Astrocyte (in vitro differentiated cells and primary cell): ENCODE results near the gene UROC1. TPM values are rescaled to one million over a fixed set of nuclear protein-coding genes. Genes with fewer than 3 reads are reported as not detected.

ENCODE experiments used
- DNase-seq: peaks from one replicate; pipeline ENCODE4 v3.0.0-alpha.2; 2010; ENCODE audit warnings: low read depth
- FAIRE-seq: peaks from 2 replicates; lab custom pipeline; 2011; peaks lifted over from hg19 to GRCh38; lab: Jason Lieb, UNC
- H2AFZ ChIP-seq: 2 replicates; pipeline ENCODE4 v1.6.0; 2012; ENCODE audit warnings: low read depth, low read length, inconsistent platforms
- H3K27ac ChIP-seq: 2 replicates; pipeline ENCODE4 v1.5.1; 2011; ENCODE audit warnings: low read depth, low read length, inconsistent platforms
- H3K27me3 ChIP-seq: 2 replicates; pipeline ENCODE4 v1.6.0; 2011; ENCODE audit warnings: low read length, inconsistent platforms; ENCODE audit not compliant: insufficient read depth
- H3K36me3 ChIP-seq: 2 replicates; pipeline ENCODE4 v1.5.1; 2011; ENCODE audit warnings: low read length, inconsistent platforms; ENCODE audit not compliant: insufficient read depth
- H3K4me1 ChIP-seq: 2 replicates; pipeline ENCODE4 v1.5.1; 2011; ENCODE audit warnings: low read length, inconsistent platforms; ENCODE audit not compliant: insufficient read depth
- H3K4me2 ChIP-seq: 2 replicates; pipeline ENCODE4 v1.6.0; 2012; ENCODE audit warnings: low read length, inconsistent platforms
- H3K4me3 ChIP-seq: 2 replicates; pipeline ENCODE4 v1.5.1; 2011; ENCODE audit warnings: low read depth, mild to moderate bottlenecking, low read length, inconsistent platforms; ENCODE audit not compliant: insufficient read depth
- H3K79me2 ChIP-seq: 2 replicates; pipeline ENCODE4 v1.6.0; 2012; ENCODE audit warnings: mild to moderate bottlenecking, low read length, inconsistent platforms; ENCODE audit not compliant: insufficient read depth
- H3K9ac ChIP-seq: 2 replicates; pipeline ENCODE4 v1.6.0; 2012; ENCODE audit warnings: mild to moderate bottlenecking, low read length, inconsistent platforms
- H3K9me3 ChIP-seq: 2 replicates; pipeline ENCODE4 v1.5.1; 2012; ENCODE audit warnings: low read depth, mild to moderate bottlenecking, low read length, inconsistent platforms; ENCODE audit not compliant: insufficient read depth
- H4K20me1 ChIP-seq: 2 replicates; pipeline ENCODE4 v1.6.0; 2012; ENCODE audit warnings: low read length, inconsistent platforms; ENCODE audit not compliant: insufficient read depth
- H3K27ac Mint-ChIP-seq: one replicate; pipeline ENCODE4 v1.8.0; 2021; ENCODE audit warnings: mild to moderate bottlenecking, mixed read lengths; ENCODE audit not compliant: unreplicated experiment
- H3K27me3 Mint-ChIP-seq: one replicate; pipeline ENCODE4 v1.8.0; 2021; ENCODE audit warnings: low read depth, mixed read lengths; ENCODE audit not compliant: unreplicated experiment
- H3K36me3 Mint-ChIP-seq: one replicate; pipeline ENCODE4 v1.8.0; 2021; ENCODE audit warnings: low read depth, mixed read lengths; ENCODE audit not compliant: unreplicated experiment
- H3K4me1 Mint-ChIP-seq: one replicate; pipeline ENCODE4 v1.8.0; 2021; ENCODE audit warnings: low read depth, mixed read lengths; ENCODE audit not compliant: unreplicated experiment
- H3K4me3 Mint-ChIP-seq: one replicate; pipeline ENCODE4 v1.8.0; 2021; ENCODE audit warnings: mild to moderate bottlenecking, moderate library complexity, mixed read lengths; ENCODE audit not compliant: unreplicated experiment
- H3K9me3 Mint-ChIP-seq: one replicate; pipeline ENCODE4 v1.8.0; 2021; ENCODE audit warnings: mild to moderate bottlenecking, mixed read lengths; ENCODE audit not compliant: unreplicated experiment
- EZH2 ChIP-seq: IDR thresholded peaks from 2 replicates; pipeline ENCODE4 v1.6.1; 2012; ENCODE audit warnings: mild to moderate bottlenecking, low read length, inconsistent platforms; ENCODE audit not compliant: insufficient read depth
- total RNA-seq: library from RNA; stranded (reverse); gene quantifications from 2 replicates; pipeline ENCODE4 v1.2.1, GENCODE V29; 2021
- TF ChIP-seq, protein P1 (sequence below): IDR thresholded peaks from 2 replicates; pipeline ENCODE4 v1.5.1; 2011; ENCODE audit warnings: low read depth, mild to moderate bottlenecking, inconsistent platforms, low read length, moderate library complexity; ENCODE audit not compliant: insufficient read depth

Gene UROC1
- total RNA-seq, 1 donor from 2014 or later: not detected

DNA sequence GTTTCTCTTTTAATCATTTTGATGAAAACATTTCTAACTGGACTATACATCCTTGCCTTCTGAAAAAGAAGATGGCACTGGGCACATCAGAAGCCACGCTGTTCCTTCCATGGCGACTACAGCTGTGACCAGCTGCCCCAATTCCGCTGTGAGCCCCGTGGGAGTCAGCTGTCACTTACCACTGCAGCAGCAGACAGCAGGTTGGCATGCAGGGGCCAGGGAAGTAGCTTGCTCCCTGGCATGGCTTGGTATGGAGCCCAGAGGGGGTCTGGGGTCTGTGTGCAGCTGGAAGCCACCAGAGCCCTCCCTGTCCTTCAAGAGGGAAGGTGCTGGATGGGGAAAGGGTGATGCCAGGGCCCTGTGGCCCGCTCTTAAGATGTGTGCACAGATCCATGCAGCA is 37.4 kb downstream of the UROC1 start:
- Histone ChIP-seq H3K27ac (no peak overlapping the region), H3K36me3 (no peaks in the 10 kb centered on the region), H3K9ac (no peak overlapping the region), H3K9me3 (no peaks in the 10 kb centered on the region), H4K20me1 (no peaks in the 10 kb centered on the region), H3K4me3 (no peak overlapping the region), H3K79me2 (no peaks in the 10 kb centered on the region), H3K4me2 (no peak overlapping the region), H3K27me3 (peaks cover 2% of the 10 kb centered on the region), H3K4me1 (peaks cover 5% of the 10 kb centered on the region), H2AFZ (no peak overlapping the region)
- H3K4me3 Mint-ChIP-seq: no peak overlapping the region
- FAIRE-seq: no peak
- peaks cover 27% of the 10 kb centered on the region for H3K27me3 Mint-ChIP-seq
- no peak for TF ChIP-seq EZH2
- TF ChIP-seq, protein P1, sequence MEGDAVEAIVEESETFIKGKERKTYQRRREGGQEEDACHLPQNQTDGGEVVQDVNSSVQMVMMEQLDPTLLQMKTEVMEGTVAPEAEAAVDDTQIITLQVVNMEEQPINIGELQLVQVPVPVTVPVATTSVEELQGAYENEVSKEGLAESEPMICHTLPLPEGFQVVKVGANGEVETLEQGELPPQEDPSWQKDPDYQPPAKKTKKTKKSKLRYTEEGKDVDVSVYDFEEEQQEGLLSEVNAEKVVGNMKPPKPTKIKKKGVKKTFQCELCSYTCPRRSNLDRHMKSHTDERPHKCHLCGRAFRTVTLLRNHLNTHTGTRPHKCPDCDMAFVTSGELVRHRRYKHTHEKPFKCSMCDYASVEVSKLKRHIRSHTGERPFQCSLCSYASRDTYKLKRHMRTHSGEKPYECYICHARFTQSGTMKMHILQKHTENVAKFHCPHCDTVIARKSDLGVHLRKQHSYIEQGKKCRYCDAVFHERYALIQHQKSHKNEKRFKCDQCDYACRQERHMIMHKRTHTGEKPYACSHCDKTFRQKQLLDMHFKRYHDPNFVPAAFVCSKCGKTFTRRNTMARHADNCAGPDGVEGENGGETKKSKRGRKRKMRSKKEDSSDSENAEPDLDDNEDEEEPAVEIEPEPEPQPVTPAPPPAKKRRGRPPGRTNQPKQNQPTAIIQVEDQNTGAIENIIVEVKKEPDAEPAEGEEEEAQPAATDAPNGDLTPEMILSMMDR: no peak
- H3K9me3 Mint-ChIP-seq: no peaks in the 10 kb centered on the region
- H3K4me1 Mint-ChIP-seq: peaks cover 5% of the 10 kb centered on the region
- no peaks in the 10 kb centered on the region for H3K36me3 Mint-ChIP-seq
- DNase-seq: no peak
- no peak overlapping the region for H3K27ac Mint-ChIP-seq

- H3K4me3 ChIP-seq: no peak overlapping the region
- no peaks in the 10 kb centered on the region for H3K36me3 ChIP-seq
- no peak overlapping the region for H2AFZ ChIP-seq
- H3K36me3 Mint-ChIP-seq: no peaks in the 10 kb centered on the region
- DNase-seq (no peak), FAIRE-seq (no peak)
- H3K9me3 Mint-ChIP-seq: no peaks in the 10 kb centered on the region
- peaks cover 27% of the 10 kb centered on the region for H3K27me3 Mint-ChIP-seq
- no peak overlapping the region for H3K27ac ChIP-seq
- H3K4me2 ChIP-seq: no peak overlapping the region
- H3K4me1 Mint-ChIP-seq: peaks cover 5% of the 10 kb centered on the region
- peaks cover 2% of the 10 kb centered on the region for H3K27me3 ChIP-seq
- peaks cover 5% of the 10 kb centered on the region for H3K79me2 ChIP-seq
- H3K4me3 Mint-ChIP-seq: no peak overlapping the region
- H3K27ac Mint-ChIP-seq: no peak overlapping the region
- H4K20me1 ChIP-seq: peaks cover 5% of the 10 kb centered on the region
- TF ChIP-seq EZH2: no peak
- TF ChIP-seq, protein P1: no peak
- peaks cover 9% of the 10 kb centered on the region for H3K4me1 ChIP-seq
- H3K9me3 ChIP-seq: no peaks in the 10 kb centered on the region
- no peak overlapping the region for H3K9ac ChIP-seq
Measured at GRCh38 chr3:126479642-126480041, 37.9 kb downstream of the UROC1 start.

DNA sequence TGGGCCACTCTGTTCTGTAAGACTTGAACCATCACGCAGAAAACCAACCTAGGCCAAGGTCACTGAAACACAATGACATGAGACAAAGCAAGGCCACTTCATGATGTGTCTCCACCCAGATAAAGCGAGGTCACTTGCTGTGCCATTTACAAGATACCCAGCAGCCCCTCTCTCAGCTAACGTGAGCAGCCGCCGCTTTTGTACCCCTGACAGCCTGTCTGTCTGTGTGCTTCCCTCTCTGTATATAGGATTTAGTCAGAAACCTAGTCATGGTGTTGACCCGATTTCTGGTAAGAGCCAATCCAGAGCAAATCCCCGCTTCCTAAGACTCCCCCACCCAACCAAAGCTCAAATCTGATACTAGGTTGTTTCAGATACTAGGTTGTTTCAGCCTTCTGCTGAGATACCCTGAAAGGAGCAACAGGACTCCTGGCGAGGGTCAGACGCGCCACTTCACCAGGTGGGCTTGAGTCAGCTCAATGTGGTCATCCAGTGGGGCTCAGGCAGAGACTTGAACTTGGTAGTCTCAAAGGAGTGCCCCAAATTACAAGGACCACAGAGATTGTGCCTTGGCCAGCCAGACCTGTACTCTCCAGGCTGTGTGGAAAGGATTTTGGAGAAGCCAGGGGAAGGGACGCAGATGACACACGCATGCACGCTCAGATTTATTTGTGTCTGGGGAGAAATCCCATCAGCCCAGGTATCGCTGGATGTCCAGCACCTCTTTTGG is 38.8 kb downstream of the UROC1 start:
- FAIRE-seq: no peak
- H3K27me3 ChIP-seq: no peaks in the 10 kb centered on the region
- no peak overlapping the region for H3K27ac ChIP-seq
- Mint-ChIP-seq H3K4me3 (no peak overlapping the region), H3K9me3 (peaks cover 2% of the 10 kb centered on the region), H3K36me3 (no peaks in the 10 kb centered on the region), H3K4me1 (peaks cover 9% of the 10 kb centered on the region), H3K27me3 (peaks cover 27% of the 10 kb centered on the region), H3K27ac (no peak overlapping the region)
- no peak overlapping the region for H3K4me3 ChIP-seq
- no peak overlapping the region for H3K4me2 ChIP-seq
- H3K9ac ChIP-seq: no peak overlapping the region
- TF ChIP-seq EZH2: no peak
- TF ChIP-seq, protein P1: no peak
- H3K36me3 ChIP-seq: no peaks in the 10 kb centered on the region
- H4K20me1 ChIP-seq: peaks cover 13% of the 10 kb centered on the region
- no peak overlapping the region for H2AFZ ChIP-seq
- peaks cover 15% of the 10 kb centered on the region for H3K4me1 ChIP-seq
- DNase-seq: no peak
- H3K9me3 ChIP-seq: no peaks in the 10 kb centered on the region
- H3K79me2 ChIP-seq: peaks cover 13% of the 10 kb centered on the region
